Uterus (tissue), 4 donors: ENCODE data around the gene REPS1. TPM values are rescaled to one million over a fixed set of nuclear protein-coding genes. Genes with fewer than 3 reads are reported as not detected.

Source experiments
- DNase-seq, 2 donors: peaks; one replicate each; pipeline ENCODE4 v3.0.0-alpha.2; 2019 to 2020
- H3K27ac ChIP-seq, 2 donors: fragments of 200-600 bp; sonication (generic); 1 replicate in 1 of 2; 2 replicates in 1 of 2; pipeline ENCODE4 v1.5.1; 2016 to 2018
- H3K27me3 ChIP-seq, 2 donors: fragments of 200-600 bp; sonication (generic); one replicate each; pipeline ENCODE4 v1.5.1; 2018 to 2019; ENCODE audit warnings: control low read depth in 1 of 2
- H3K36me3 ChIP-seq, 2 donors: fragments of 200-600 bp; sonication (generic); one replicate each; pipeline ENCODE4 v1.5.1; 2019; ENCODE audit warnings: control low read depth in 1 of 2
- H3K4me1 ChIP-seq, 2 donors: fragments of 200-600 bp; sonication (generic); one replicate each; pipeline ENCODE4 v1.5.1; 2018 to 2019; ENCODE audit warnings: control low read depth in 1 of 2
- H3K4me3 ChIP-seq, 2 donors: fragments of 200-600 bp; sonication (generic); 1 replicate in 1 of 2; 2 replicates in 1 of 2; pipeline ENCODE4 v1.5.1; 2018 to 2019; ENCODE audit warnings: mild to moderate bottlenecking in 1 of 2
- H3K9me3 ChIP-seq, 2 donors: fragments of 200-600 bp; sonication (generic); one replicate each; pipeline ENCODE4 v1.5.1; 2019; ENCODE audit warnings: control low read depth in 1 of 2
- CTCF ChIP-seq, 4 experiments: fragments of 200-600 bp in 2 of 4; fragments of 450-650 bp in 2 of 4; sonication (generic) in 2 of 4; IDR thresholded peaks; one replicate each; pipeline ENCODE4 v1.5.1; 2016 to 2019; ENCODE audit warnings: antibody characterized with exemption in 4 of 4, mild to moderate bottlenecking in 2 of 4, moderate library complexity in 1 of 4
- POLR2A ChIP-seq, 2 donors: fragments of 450-650 bp; IDR thresholded peaks; one replicate each; pipeline ENCODE4 v1.6.1; 2016; ENCODE audit warnings: antibody characterized with exemption in 2 of 2, mild to moderate bottlenecking in 1 of 2, moderate library complexity in 1 of 2
- intact Hi-C: fragments of 100-400 bp; cut with DNase I; formaldehyde crosslinking; loops from one replicate; pipeline ENCODE4 v1.15.1; 2023; ENCODE audit warnings: low total_unique reads
- total RNA-seq, 4 donors: library from RNA; depleted of rRNA in 3 of 4; stranded (reverse); fragments of >200 nt in 3 of 4; gene quantifications; one replicate each; pipeline versions ENCODE4 v1.1.0 to v1.2.4, GENCODE V29; 2014 to 2023
- donor health status: DM: yes; HTN: yes; CAD: no.

Gene REPS1
- total RNA-seq, 4 donors from 2014 or later, result 36.5 to 266 (median 70.7) TPM

GRCh38 chr6:138977242-138977641 lies 10.8 kb downstream of the REPS1 start:
- H3K36me3 ChIP-seq, result no peaks in the 10 kb centered on the region
- H3K27me3 ChIP-seq, result no peaks in the 10 kb centered on the region
- no peak overlapping the region for H3K27ac ChIP-seq
- DNase-seq, result no peak
- H3K4me3 ChIP-seq, result no peak overlapping the region
- no peak for TF ChIP-seq CTCF (IDR thresholded peaks at IDR 0.05)
- no peak for TF ChIP-seq POLR2A (IDR thresholded peaks at IDR 0.05)
- H3K9me3 ChIP-seq, result no peaks in the 10 kb centered on the region
- intact Hi-C loops, result no loop called here
- peaks cover 0 to 10% of the 10 kb centered on the region in 2 donors for H3K4me1 ChIP-seq

GRCh38 chr6:138975815-138976214 lies 12.2 kb downstream of the REPS1 start:
- no peak for DNase-seq
- intact Hi-C loops, result no loop called here
- TF ChIP-seq CTCF (IDR thresholded peaks at IDR 0.05) (no peak), POLR2A (IDR thresholded peaks at IDR 0.05) (no peak)
- Histone ChIP-seq H3K27ac (no peak overlapping the region), H3K27me3 (no peaks in the 10 kb centered on the region), H3K4me3 (no peak overlapping the region), H3K36me3 (no peaks in the 10 kb centered on the region), H3K9me3 (no peaks in the 10 kb centered on the region), H3K4me1 (peaks cover 0 to 11% of the 10 kb centered on the region in 2 donors)

GRCh38 chr6:138973466-138974153 lies 14.4 kb downstream of the REPS1 start:
- H3K4me3 ChIP-seq, result no peak overlapping the region
- peak overlapping the region in 1 of 2 donors; percentile 53 for H3K27ac ChIP-seq
- TF ChIP-seq CTCF (IDR thresholded peaks at IDR 0.05) (no peak), POLR2A (IDR thresholded peaks at IDR 0.05) (no peak)
- no peaks in the 10 kb centered on the region for H3K27me3 ChIP-seq
- DNase-seq, result no peak
- H3K36me3 ChIP-seq, result no peaks in the 10 kb centered on the region
- H3K9me3 ChIP-seq, result no peaks in the 10 kb centered on the region
- H3K4me1 ChIP-seq, result peaks cover 0 to 11% of the 10 kb centered on the region in 2 donors
- intact Hi-C loops, result no loop called here

- no peak for TF ChIP-seq CTCF (IDR thresholded peaks at IDR 0.05)
- no peak for TF ChIP-seq POLR2A (IDR thresholded peaks at IDR 0.05)
- Histone ChIP-seq H3K4me1 (peaks cover 0 to 11% of the 10 kb centered on the region in 2 donors), H3K27ac (peak overlapping the region; percentile 6 to 53)
Measured at GRCh38 chr6:138972226-138972665, 15.8 kb downstream of the REPS1 start.

GRCh38 chr6:138971601-138972000 lies 16.5 kb downstream of the REPS1 start:
- intact Hi-C loops, result no loop called here
- H3K36me3 ChIP-seq, result no peaks in the 10 kb centered on the region
- no peaks in the 10 kb centered on the region for H3K9me3 ChIP-seq
- peak overlapping the region; percentile 6 to 53 for H3K27ac ChIP-seq
- H3K4me3 ChIP-seq, result no peak overlapping the region
- TF ChIP-seq CTCF (IDR thresholded peaks at IDR 0.05) (no peak), POLR2A (IDR thresholded peaks at IDR 0.05) (no peak)
- DNase-seq, result no peak
- no peaks in the 10 kb centered on the region for H3K27me3 ChIP-seq
- H3K4me1 ChIP-seq, result peaks cover 0 to 11% of the 10 kb centered on the region in 2 donors

More at GRCh38 chr6:138972226-138972665, 15.8 kb downstream of the REPS1 start:
- Histone ChIP-seq H3K36me3 (no peaks in the 10 kb centered on the region), H3K9me3 (no peaks in the 10 kb centered on the region), H3K4me3 (no peak overlapping the region), H3K27me3 (no peaks in the 10 kb centered on the region)
- intact Hi-C loops, result no loop called here
- DNase-seq, result no peak
